Measurements from ENCODE around the gene RNPEPL1.

GRCh38 chr2:240554767-240555493, 13.4 kb upstream of the RNPEPL1 start:
- TF ChIP-seq POLR2AphosphoS2 (IDR thresholded peaks at IDR 0.05; ENCODE audit: low read depth, low read length): no peak
- TF ChIP-seq, protein P1, sequence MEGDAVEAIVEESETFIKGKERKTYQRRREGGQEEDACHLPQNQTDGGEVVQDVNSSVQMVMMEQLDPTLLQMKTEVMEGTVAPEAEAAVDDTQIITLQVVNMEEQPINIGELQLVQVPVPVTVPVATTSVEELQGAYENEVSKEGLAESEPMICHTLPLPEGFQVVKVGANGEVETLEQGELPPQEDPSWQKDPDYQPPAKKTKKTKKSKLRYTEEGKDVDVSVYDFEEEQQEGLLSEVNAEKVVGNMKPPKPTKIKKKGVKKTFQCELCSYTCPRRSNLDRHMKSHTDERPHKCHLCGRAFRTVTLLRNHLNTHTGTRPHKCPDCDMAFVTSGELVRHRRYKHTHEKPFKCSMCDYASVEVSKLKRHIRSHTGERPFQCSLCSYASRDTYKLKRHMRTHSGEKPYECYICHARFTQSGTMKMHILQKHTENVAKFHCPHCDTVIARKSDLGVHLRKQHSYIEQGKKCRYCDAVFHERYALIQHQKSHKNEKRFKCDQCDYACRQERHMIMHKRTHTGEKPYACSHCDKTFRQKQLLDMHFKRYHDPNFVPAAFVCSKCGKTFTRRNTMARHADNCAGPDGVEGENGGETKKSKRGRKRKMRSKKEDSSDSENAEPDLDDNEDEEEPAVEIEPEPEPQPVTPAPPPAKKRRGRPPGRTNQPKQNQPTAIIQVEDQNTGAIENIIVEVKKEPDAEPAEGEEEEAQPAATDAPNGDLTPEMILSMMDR (IDR thresholded peaks at IDR 0.05 in 2 of 3, conservative IDR thresholded peaks at IDR 0.05 in 1 of 3; ENCODE audit: control insufficient read depth in 2 of 3, extremely low read depth in 1 of 3, insufficient read depth in 1 of 3, low read depth in 3 of 3, low read length in 3 of 3): no peak
- TF ChIP-seq RCOR1 (conservative IDR thresholded peaks at IDR 0.05; ENCODE audit: low read depth, low read length): no peak
- TF ChIP-seq, protein P2, sequence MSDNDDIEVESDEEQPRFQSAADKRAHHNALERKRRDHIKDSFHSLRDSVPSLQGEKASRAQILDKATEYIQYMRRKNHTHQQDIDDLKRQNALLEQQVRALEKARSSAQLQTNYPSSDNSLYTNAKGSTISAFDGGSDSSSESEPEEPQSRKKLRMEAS (IDR thresholded peaks at IDR 0.05; ENCODE audit: low read depth, low read length): no peak
- no peak for TF ChIP-seq ZZZ3 (IDR thresholded peaks at IDR 0.05; ENCODE audit: control insufficient read depth, insufficient read length, low read depth)

All from GM12878 (cell line).